ENCODE data around the gene TMX1.

DNA sequence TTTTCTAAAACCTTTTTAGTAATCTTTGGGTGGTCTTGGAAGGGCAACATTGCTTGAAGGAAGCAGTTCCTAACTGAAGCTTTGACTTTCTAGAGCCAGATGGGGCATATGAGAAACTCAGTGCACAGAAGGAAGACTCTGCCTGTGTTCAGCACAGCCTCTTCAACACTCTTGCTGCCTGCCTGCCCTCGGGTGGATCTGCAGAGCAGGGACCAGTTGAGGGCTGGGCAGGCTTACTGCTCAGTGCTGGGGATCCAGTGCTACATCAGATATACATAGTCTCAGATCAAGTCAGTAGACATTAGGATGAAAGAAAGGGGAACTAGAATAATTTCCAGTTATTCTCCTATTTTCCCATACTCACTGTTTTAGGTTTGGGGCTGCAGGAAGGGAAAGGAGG, 29.5 kb upstream of the TMX1 start:
- TF ChIP-seq, protein P1, sequence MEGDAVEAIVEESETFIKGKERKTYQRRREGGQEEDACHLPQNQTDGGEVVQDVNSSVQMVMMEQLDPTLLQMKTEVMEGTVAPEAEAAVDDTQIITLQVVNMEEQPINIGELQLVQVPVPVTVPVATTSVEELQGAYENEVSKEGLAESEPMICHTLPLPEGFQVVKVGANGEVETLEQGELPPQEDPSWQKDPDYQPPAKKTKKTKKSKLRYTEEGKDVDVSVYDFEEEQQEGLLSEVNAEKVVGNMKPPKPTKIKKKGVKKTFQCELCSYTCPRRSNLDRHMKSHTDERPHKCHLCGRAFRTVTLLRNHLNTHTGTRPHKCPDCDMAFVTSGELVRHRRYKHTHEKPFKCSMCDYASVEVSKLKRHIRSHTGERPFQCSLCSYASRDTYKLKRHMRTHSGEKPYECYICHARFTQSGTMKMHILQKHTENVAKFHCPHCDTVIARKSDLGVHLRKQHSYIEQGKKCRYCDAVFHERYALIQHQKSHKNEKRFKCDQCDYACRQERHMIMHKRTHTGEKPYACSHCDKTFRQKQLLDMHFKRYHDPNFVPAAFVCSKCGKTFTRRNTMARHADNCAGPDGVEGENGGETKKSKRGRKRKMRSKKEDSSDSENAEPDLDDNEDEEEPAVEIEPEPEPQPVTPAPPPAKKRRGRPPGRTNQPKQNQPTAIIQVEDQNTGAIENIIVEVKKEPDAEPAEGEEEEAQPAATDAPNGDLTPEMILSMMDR (IDR thresholded peaks at IDR 0.05): no peak
- TF ChIP-seq POLR2A (IDR thresholded peaks at IDR 0.05): no peak
